Hematopoietic multipotent progenitor cell treated with erythropoietin and hydrocortisone succinate and interleukin-3 and kit ligand, for 4 days (in vitro differentiated cells): Measurements from ENCODE around the gene CATSPERD.
"Not testable (repeated sequence)": the region's sequence is repeated elsewhere in the genome, so short reads cannot be mapped to it uniquely, and the experiment has no call there.

Source experiments
- DNase-seq: peaks from one replicate; pipeline ENCODE4 v3.0.0-alpha.2; 2015

CATSPERD gene

GRCh38 chr19:5686647-5687359, 33.6 kb upstream of the CATSPERD start:
- DNase-seq = peak; percentile 99

- no peak for DNase-seq
These were observed 32.9 kb upstream of the CATSPERD start for GRCh38 chr19:5687360-5688198.

- not testable (repeated sequence) for DNase-seq
These were observed 32.1 kb upstream of the CATSPERD start for GRCh38 chr19:5688262-5688881.

- DNase-seq = peak; percentile 98
These were observed 30.1 kb upstream of the CATSPERD start, which contains the start of gene RPL36 for GRCh38 chr19:5690125-5690954. RPL36 (plus strand) TSS chr19:5690295; CDS start chr19:5690508, 213 bp downstream.

- DNase-seq = peak; percentile 78
These were observed 29.2 kb upstream of the CATSPERD start for GRCh38 chr19:5690955-5691821.

- no peak for DNase-seq
These were observed 28.4 kb upstream of the CATSPERD start for GRCh38 chr19:5691822-5692722.

GRCh38 chr19:5692723-5693194, 27.7 kb upstream of the CATSPERD start:
- DNase-seq = no peak

- peak; percentile 41 for DNase-seq
These were observed 27.0 kb upstream of the CATSPERD start for GRCh38 chr19:5693195-5694166.

- DNase-seq = no peak
These were observed 26.1 kb upstream of the CATSPERD start for GRCh38 chr19:5694167-5694955.

- DNase-seq = no peak
These were observed 25.3 kb upstream of the CATSPERD start for GRCh38 chr19:5694956-5695648.

GRCh38 chr19:5695649-5696195, 24.7 kb upstream of the CATSPERD start:
- no peak for DNase-seq

GRCh38 chr19:5696196-5697021, 24.0 kb upstream of the CATSPERD start:
- no peak for DNase-seq

- peak; percentile 49 for DNase-seq
These were observed 23.2 kb upstream of the CATSPERD start for GRCh38 chr19:5697022-5697889.

- DNase-seq = no peak
These were observed 22.4 kb upstream of the CATSPERD start for GRCh38 chr19:5697890-5698634.
